Thyroid gland (tissue), 4 donors: ENCODE measurements around the gene TCEA2.

Source experiments
- POLR2A ChIP-seq, 2 donors: fragments of 450-650 bp; IDR thresholded peaks; one replicate each; pipeline ENCODE4 v1.6.1; 2017; ENCODE audit warnings: antibody characterized with exemption in 2 of 2, mild to moderate bottlenecking in 2 of 2, moderate library complexity in 1 of 2
- TF ChIP-seq, protein P1 (sequence below), 6 experiments: fragments of 200-600 bp in 3 of 6; fragments of 450-650 bp in 3 of 6; sonication (generic) in 3 of 6; IDR thresholded peaks; one replicate each; pipeline ENCODE4 v1.5.1; 2016 to 2019; ENCODE audit warnings: antibody characterized with exemption in 6 of 6, mild to moderate bottlenecking in 2 of 6, inconsistent platforms in 1 of 6, moderate library complexity in 1 of 6

DNA sequence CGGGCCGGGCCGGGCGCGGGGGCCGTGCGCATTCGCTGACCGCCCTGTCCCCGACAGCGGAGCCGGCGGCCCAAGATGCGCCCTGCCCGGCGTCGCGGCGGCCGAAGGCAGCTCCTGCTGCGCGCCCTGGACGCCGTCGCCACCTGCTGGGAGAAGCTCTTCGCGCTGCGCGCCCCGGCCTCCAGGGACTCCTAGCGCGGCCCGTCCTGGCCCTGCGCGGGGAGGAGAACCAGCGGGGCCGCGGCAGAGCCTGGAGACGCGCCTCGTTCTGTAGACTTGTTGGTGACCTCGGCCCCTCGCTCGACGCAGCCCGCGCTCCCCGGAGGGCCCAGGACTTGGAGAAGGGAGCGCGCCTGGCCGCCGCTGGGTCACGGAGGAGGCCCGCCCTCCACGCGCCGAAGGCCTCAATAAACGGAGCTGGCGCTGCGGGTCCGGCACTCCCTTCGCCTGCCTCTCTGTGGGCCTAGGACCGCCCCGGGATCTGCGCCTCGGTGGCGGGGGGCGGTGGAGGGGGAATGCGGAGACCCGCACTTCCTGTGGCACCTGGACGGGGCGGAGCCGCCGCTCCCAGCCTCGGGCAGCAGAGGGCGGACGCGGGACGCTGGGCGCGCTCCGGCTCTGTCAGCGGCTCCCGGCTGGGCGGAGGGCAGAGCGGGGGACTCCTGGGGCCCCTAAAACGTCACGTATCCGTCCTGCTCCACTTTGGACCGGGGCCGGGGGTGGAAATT, 24.3 kb upstream of the TCEA2 start:
- TF ChIP-seq, protein P1, sequence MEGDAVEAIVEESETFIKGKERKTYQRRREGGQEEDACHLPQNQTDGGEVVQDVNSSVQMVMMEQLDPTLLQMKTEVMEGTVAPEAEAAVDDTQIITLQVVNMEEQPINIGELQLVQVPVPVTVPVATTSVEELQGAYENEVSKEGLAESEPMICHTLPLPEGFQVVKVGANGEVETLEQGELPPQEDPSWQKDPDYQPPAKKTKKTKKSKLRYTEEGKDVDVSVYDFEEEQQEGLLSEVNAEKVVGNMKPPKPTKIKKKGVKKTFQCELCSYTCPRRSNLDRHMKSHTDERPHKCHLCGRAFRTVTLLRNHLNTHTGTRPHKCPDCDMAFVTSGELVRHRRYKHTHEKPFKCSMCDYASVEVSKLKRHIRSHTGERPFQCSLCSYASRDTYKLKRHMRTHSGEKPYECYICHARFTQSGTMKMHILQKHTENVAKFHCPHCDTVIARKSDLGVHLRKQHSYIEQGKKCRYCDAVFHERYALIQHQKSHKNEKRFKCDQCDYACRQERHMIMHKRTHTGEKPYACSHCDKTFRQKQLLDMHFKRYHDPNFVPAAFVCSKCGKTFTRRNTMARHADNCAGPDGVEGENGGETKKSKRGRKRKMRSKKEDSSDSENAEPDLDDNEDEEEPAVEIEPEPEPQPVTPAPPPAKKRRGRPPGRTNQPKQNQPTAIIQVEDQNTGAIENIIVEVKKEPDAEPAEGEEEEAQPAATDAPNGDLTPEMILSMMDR (IDR thresholded peaks at IDR 0.05): peak in 5 of 6 experiments; percentile 37 to 71 (median 47)
- no peak for TF ChIP-seq POLR2A (IDR thresholded peaks at IDR 0.05)
